ENCODE data around the gene ADGRA1.

The ADGRA1 gene

DNA sequence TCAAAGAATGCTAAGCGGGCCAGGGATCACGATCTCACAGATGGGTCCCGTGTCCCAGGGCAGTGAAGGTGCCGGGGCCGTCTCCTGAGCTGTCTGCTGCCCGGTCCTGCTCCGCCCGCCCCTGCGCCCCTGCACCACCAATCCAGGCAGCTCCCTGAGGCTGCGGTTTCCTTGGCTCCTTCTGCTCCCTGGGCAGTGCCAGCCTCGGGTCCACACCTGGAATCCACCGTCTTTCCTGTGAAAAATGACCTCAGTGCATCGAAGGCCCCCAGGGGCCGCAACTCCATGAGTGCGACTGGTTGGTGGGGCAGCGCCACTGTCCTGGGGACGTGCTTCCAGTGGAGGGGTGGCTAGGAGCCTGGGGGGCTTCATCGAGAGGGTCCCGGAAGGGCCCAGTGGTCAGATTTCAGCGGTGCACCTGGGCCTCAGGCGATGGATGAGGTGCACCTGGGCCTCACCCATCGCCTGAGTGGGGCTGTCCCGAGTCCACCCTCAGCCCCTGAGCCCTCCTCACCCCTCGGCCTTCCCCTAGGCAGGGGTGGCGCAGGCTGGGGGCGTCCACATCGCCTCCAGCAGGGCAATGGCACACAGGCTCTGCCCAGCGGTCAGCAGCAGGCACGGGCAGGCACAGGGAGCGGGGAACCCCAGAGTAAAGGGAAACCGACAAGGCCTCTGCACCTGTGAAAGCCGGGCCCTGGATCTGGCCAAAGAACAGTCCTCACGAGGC is 27.2 kb downstream of the ADGRA1 start:
- no peak for DNase-seq

GRCh38 chr10:133115453-133115842 is 27.7 kb downstream of the ADGRA1 start:
- no peak for DNase-seq

DNA sequence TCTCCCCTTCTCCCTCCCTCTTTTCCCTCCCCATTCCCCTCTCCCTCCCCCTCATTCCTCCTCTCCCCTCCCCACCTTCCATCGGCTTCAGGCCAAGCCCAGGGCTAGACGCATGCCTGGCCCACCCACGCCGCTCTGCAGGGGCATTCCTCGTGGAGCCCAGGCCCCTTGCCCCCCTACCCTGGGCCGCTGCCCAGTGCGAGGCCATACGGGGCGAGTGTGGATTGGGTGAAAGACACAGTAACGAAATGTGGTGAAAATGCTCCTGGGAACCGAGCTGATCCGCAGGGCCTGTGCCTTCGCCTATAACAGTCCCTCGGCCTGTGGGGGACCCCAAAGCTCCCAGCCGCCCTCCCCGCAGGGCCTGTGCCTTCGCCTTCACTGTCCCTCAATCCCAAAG is 28.3 kb downstream of the ADGRA1 start:
- DNase-seq = no peak

DNA sequence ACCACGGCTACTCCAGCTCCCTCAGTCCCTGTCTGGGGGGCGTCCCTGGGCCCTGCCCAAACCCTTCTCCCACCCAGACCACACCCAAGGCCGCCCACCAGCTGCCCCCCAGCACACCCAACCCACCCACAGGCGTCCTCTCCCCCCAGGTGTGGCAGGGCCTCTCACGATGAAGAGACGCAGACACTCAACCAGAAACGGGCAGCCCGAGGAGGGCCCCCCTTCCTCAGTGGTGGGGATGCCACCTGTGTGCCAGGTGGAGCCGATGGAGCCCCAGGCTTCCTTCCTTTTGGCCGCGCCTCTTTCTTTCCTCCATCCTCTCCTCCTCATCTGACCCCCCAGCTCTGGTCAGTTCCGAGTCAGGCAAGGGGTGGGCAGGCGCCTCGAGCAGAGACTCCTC is 28.7 kb downstream of the ADGRA1 start:
- DNase-seq = no peak

DNA sequence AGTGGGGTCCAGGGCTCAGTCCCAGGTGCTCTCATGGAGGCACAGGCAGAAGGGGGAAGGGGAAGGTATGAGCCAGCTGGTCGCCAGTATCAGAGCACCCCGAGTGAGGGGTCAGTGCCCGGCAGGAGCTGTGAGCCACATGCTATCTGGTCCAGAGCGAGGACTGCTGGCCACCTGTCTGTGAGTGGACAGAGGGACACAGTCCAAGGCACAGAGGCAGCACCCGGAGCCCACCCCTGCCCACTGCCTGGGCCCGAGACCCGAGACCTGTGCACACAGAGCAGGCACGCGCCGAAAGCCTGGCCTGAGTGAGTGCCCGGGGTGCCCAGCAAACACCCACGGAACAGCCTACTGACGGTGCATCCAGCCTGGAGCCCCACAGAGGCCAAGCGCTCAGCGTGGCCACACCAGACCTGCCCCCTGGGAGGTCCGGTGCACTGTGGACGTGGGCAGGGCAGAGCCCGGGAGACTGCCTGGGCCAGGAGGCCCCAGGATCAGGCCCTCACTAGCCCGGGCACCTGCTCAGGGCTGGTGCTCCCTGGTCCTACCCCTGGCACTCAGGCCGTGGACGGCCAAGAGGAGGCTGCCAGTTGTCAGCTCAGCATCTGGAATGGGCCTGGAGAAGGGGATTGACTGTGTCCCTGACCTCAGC is 29.4 kb downstream of the ADGRA1 start:
- no peak for DNase-seq

DNA sequence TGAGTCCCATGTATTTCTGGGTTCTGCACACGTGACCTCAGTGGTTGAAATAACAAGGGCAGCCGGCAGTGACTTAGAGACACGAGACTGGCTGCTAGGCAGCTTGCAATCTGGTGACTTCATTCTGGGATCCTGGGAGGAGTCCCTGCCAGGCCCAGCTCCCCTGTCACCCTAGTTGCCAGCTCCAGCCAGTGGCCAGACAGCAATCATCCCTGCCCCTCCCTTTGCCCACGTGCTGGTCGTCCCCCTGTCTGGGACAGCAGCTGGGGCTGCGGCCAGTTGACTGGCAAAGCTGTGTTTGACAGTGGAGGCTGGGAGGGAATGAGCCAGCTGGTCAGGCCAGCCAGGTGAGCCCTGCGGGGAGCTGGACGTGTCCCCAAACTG is 30.0 kb downstream of the ADGRA1 start:
- DNase-seq = no peak

DNA sequence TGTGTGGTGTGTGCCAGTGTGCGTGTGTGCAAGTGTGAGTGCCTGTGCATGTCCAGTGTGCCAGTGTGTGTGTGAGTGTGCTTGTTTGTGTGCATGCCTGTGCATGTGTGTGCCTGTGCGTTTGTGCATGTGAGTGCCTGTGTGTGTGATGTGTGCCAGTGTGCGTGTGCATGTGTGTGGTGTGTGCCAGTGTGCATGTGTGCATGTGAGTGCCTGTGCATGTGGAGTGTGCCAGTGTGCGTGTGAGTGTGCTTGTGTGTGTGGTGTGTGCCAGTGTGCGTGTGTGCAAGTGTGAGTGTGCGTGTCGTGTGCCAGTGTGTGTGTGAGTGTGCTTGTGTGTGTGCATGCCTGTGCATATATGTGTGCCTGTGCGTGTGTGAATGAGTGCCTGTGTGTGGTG is 33.8 kb downstream of the ADGRA1 start:
- DNase-seq = no peak

GRCh38 chr10:133122171-133122935 is 34.6 kb downstream of the ADGRA1 start:
- DNase-seq = no peak

- no peak for DNase-seq
Observed at GRCh38 chr10:133123050-133123745, 35.5 kb downstream of the ADGRA1 start.

DNA sequence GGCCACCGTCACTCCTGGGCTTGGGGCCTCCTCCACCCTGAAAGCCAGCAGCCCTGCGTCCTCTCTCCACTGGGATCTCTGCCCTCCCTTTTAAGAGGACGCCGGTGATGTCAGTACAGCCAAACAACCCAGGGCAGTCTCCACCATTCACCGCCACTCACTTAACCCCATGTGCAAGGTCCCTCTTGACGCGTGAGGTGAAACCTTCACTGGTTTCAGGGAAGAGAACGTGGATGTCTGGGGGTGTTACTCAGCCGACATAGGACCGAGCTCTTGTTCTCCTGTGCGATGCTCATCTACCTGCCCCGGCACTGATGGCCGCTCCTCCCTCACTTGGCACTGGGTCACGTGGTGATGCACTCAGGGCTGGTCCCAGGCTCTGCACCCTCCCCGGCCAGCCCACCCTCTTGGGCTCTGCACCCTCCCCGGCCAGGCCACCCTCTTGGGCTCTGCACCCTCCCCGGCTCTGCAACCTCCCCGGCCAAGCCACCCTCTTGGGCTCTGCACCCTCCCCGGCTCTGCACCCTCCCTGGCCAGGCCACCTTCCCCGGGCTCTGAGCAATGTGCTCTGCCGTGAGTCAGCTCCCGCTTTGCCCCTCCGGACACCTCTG is 36.1 kb downstream of the ADGRA1 start:
- DNase-seq = no peak

DNA sequence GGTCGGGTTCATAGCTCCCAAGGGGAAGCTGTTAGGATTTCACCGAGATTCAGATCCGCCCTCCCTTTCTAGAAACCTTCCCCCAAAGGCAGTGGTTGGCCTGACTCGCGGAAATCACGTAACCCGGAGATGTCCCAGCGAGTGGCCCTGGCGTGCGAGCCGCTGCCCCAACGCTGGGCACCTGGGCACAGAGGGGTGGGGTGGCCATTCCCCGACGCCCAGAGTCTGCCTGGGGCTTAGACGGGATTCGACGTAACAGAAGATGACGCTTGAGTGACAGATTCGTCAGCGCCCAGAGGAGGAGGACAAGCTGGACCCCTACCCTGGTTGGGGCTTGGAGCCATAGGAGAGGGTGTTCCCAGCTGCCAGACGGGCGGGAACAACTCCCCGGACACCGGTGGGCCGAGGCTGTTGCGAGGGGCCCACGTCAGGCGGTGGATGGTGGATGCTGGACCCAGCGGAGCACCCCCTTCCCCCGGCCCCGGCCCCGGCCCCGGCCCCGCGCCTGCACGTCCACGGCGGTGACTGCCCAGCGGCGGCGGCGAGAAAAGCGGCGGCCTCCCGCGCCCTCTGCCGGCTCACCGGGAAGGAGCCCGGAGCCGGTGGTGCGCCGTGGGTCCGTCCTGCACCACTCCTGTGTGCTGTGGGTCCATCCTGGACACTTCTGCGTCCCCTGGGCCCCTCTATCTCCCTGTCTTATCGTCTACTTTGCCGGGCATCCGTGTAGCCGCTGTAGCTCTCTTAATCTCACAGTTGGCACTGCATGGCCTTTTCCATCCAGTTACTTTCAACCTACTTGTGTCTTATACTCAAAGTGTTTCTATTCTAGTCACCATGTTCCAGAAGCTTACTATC is 36.9 kb downstream of the ADGRA1 start:
- no peak for DNase-seq

DNA sequence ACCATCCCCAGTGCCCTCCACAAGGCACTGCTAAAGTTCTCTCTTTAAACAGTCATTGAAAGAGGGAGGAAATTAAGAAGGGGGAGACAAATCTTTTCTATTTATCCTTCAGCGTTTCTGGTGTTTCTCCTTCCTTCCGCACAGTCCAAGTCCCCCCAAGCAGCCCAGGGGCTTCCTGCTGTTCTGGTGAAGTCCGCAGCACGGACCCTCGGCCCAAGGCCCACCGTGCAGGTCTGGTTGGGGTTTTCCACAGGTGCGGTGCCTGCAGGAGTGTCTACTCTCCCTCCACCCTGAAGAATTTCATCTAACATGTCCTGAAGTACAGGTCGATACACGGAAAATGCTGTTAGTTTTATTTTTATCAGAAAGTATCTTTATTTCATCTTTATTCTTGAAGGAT is 38.2 kb downstream of the ADGRA1 start:
- no peak for DNase-seq

DNA sequence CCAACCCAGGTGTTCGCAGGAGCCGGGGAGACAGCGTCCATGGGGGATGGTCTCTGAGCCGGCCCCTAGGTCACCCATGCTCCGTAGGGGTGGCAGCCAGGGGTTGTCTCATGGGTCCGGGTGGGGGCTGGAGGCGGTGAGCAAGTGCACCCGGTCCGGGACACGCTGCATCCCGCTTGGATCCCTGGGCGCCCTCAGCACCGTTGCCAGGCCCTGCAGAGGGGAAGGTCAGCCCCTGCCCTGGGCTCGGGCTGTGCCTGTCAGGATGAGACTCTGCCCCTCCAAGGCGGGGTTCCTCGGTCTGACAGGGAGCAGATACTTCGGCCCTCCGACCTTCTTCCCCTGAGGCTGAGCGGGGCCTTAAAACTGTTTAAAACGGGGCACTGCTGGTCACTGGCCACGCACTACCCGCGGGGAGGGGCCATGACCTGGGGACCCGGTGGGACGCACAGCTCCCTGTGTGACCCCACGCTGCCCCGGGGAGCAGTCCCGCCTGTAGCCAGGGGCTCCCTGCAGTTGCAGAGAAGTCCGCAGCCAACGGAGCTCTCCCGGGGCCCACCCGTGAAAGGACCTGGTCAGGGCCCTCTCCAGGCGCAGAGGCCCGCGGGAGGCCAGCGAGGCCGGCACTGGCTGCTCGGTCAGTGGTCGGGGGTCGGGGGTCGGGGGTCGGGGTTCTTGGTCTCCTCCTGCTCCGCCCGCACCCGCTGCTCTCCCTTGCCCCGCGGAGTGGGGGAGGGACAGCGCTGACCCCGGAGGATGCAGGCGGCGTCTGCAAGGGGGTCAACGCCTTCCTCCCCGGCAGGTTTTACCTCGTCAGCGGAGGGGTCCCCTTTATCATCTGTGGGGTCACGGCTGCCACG is 38.9 kb downstream of the ADGRA1 start:
- DNase-seq = no peak

- DNase-seq = no peak
Observed at GRCh38 chr10:133127291-133128125, 39.8 kb downstream of the ADGRA1 start.

- no peak for DNase-seq
Observed at GRCh38 chr10:133128126-133129070, 40.7 kb downstream of the ADGRA1 start.

DNA sequence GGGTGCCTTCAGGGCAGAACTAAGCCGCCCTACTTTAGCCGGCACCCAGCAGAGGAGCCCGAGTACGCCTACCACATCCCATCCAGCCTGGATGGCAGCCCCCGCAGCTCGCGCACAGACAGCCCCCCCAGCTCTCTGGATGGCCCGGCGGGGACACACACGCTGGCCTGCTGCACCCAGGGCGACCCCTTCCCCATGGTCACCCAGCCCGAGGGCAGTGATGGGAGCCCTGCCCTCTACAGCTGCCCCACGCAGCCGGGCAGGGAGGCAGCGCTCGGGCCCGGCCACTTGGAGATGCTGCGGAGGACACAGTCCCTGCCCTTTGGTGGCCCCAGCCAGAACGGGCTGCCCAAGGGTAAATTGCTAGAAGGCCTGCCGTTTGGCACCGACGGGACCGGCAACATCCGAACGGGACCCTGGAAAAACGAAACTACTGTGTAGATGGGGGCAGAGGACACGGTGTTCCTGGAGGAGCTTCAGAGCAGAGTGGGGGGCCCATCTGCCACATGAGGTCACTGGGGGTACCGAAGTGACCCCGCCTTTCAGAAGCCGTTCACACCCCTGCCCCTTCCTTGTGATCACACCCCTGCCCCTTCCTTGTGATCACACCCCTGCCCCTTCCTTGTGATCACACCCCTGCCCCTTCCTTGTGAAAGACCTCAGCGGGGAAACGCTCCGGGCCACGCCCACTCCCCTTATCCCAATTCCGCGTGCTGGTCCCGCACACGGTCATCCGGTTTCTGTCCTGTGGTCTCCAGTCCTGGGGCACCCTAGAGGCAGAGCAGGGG is 41.5 kb downstream of the ADGRA1 start:
- DNase-seq = no peak

DNA sequence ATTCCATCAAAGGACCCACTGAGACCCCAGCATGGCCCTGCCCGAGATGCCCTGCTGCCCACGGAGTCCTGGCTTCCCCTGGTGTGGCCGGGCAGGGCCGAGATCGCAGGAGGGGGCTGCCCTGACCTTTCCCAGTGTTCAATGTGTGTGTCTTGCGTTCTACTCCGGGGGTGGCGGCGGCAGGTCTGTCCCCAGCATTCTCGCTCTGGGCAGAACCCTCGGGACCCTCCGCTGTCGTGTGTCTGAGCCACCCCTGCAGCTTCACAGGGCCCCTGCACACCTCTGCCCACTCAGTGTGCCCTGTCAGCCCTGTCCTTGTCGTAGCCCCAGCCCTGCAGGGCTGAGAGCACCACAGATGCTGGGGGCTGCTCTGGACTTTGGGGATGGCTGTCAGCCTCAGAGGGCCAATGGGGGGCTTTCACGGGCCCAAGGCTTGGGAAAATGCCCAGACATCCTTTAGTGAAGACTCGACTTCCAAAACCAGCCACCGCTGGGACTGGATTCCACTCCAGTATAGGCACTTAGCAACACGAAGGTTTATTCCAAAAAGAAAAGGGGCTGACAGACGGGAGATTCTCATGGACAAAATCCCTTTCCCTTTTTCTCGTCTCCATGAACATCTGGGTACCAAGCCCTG is 42.3 kb downstream of the ADGRA1 start:
- DNase-seq = no peak
